K562 (cell line): ENCODE measurements around the gene LMX1B. TPM values are rescaled to one million over a fixed set of nuclear protein-coding genes. Genes with fewer than 3 reads are reported as not detected.
"Not testable (repeated sequence)": the region's sequence is repeated elsewhere in the genome, so short reads cannot be mapped to it uniquely, and the experiment has no call there.

ENCODE experiments used
- ATAC-seq: fragments of 200-7000 bp; cut with Tn5 transposase; 3 replicates; pipeline ENCODE4 v1.9.1; 2020; ENCODE audit warnings: moderate library complexity
- BruUV-seq: library from RNA; stranded (reverse); fragments of 400-500 nt; replicated peaks from 2 replicates; lab custom pipeline; 2021; lab: Mats Ljungman, UMichigan
- CTCF ChIA-PET: fragments of 300-600 bp; formaldehyde crosslinking; extraction: SDS; loops from one replicate; lab custom pipeline; 2021; ENCODE audit warnings: low intra/inter-chr PET ratio; lab: Yijun Ruan, JAX
- POLR2A ChIA-PET: fragments of 300-600, 350-650 bp; sonication (Branson Sonifier 250); formaldehyde crosslinking; extraction: SDS; loops from one replicate; lab custom pipeline; 2021; ENCODE audit warnings: antibody characterized with exemption, inconsistent platforms; lab: Yijun Ruan, JAX
- DNase-seq, 4 experiments: peaks; one replicate each; pipeline versions ENCODE4 v3.0.0 to v3.0.0-alpha.2; 2011 to 2018; ENCODE audit warnings: low spot score in 3 of 4, mixed read lengths in 3 of 4; ENCODE audit errors: extremely low read depth in 1 of 4
- FAIRE-seq: peaks from 2 replicates; lab custom pipeline; 2011; peaks lifted over from hg19 to GRCh38; lab: Jason Lieb, UNC
- H2AFZ ChIP-seq: 2 replicates; pipeline ENCODE4 v1.6.0; 2011; ENCODE audit warnings: low read depth, low read length, control low read depth, inconsistent platforms
- H3K27ac ChIP-seq: fragments of 200-600 bp; 3 replicates; pipeline ENCODE4 v1.8.0; 2011; ENCODE audit warnings: low read depth, mild to moderate bottlenecking, control low read depth, inconsistent platforms, low read length, moderate library complexity, mixed read lengths; ENCODE audit errors: extremely low read depth
- H3K27me3 ChIP-seq, 2 experiments: fragments of 300-600 bp in 1 of 2; 2 replicates in 1 of 2; 3 replicates in 1 of 2; pipeline versions ENCODE4 v1.6.0 to v1.8.0; 2011; ENCODE audit warnings: inconsistent platforms in 2 of 2, low read length in 2 of 2, mild to moderate bottlenecking in 1 of 2, mixed read lengths in 1 of 2, moderate library complexity in 1 of 2; ENCODE audit not compliant: control insufficient read depth in 2 of 2, insufficient read depth in 2 of 2
- H3K36me3 ChIP-seq: fragments of 300-600 bp; 3 replicates; pipeline ENCODE4 v1.8.0; 2011; ENCODE audit warnings: mild to moderate bottlenecking, low read length, inconsistent platforms; ENCODE audit not compliant: control insufficient read depth, insufficient read depth
- H3K4me1 ChIP-seq, 2 experiments: fragments of 200-600 bp in 1 of 2; replicated peaks in 1 of 2; 2 replicates in 1 of 2; 3 replicates in 1 of 2; pipeline versions ENCODE4 v1.5.1 to v1.8.0; 2011; ENCODE audit warnings: inconsistent platforms in 2 of 2, low read length in 2 of 2, mild to moderate bottlenecking in 1 of 2, mixed read lengths in 1 of 2, moderate library complexity in 1 of 2; ENCODE audit not compliant: control insufficient read depth in 2 of 2, insufficient read depth in 2 of 2
- H3K4me2 ChIP-seq: 2 replicates; pipeline ENCODE4 v1.6.1; 2011; ENCODE audit warnings: low read length, control low read depth, inconsistent platforms, mixed read lengths; ENCODE audit not compliant: insufficient read depth
- H3K4me3 ChIP-seq: fragments of 200-600 bp; sonication (generic), shearing (Covaris generic); 2 replicates; pipeline ENCODE4 v1.5.1; 2016; ENCODE audit warnings: control low read depth, inconsistent platforms
- H3K79me2 ChIP-seq: fragments of 200-600 bp; 3 replicates; pipeline ENCODE4 v1.8.0; 2011; ENCODE audit warnings: low read length, inconsistent platforms; ENCODE audit not compliant: control insufficient read depth, insufficient read depth
- H3K9ac ChIP-seq, 2 experiments: 2 replicates each; pipeline versions ENCODE4 v1.6.0 to v1.6.1; 2011; ENCODE audit warnings: low read depth in 2 of 2, low read length in 2 of 2, control low read depth in 1 of 2, inconsistent platforms in 1 of 2, mild to moderate bottlenecking in 1 of 2, mixed read lengths in 1 of 2; ENCODE audit not compliant: insufficient read depth in 1 of 2
- H3K9me1 ChIP-seq: one replicate; pipeline ENCODE4 v1.6.0; 2011; ENCODE audit warnings: inconsistent platforms, mild to moderate bottlenecking, low read length, moderate library complexity; ENCODE audit not compliant: control insufficient read depth, insufficient read depth
- H3K9me3 ChIP-seq: replicated peaks from 2 replicates; pipeline ENCODE4 v1.5.1; 2011; ENCODE audit warnings: low read depth, low read length, inconsistent platforms; ENCODE audit not compliant: control insufficient read depth, insufficient read depth
- H4K20me1 ChIP-seq: replicated peaks from 2 replicates; pipeline ENCODE4 v1.6.1; 2011; ENCODE audit warnings: low read length, inconsistent platforms, mixed read lengths; ENCODE audit not compliant: control insufficient read depth, insufficient read depth
- KDM5B ChIP-seq: fragments of 200-600 bp; sonication (generic); IDR thresholded peaks from 2 replicates; pipeline ENCODE4 v1.6.1; 2012; ENCODE audit warnings: low read depth, mild to moderate bottlenecking, moderate library complexity, low read length, control low read depth, inconsistent platforms; ENCODE audit not compliant: insufficient replicate concordance
- WGBS: fragments of 100-300 bp; shearing (Covaris generic); methylation state at CpG from one replicate; pipeline ENCODE4 v1.1.6; 2016; ENCODE audit warnings: low coverage, mixed read lengths; ENCODE audit not compliant: insufficient coverage; ENCODE audit errors: missing lambda C conversion rate; 5-methylcytosine and 5-hydroxymethylcytosine counted together
- in situ Hi-C: fragments of 300-500 bp; cut with MboI; formaldehyde crosslinking; loops from 4 replicates; pipeline ENCODE4 v1.15.0; 2018; ENCODE audit warnings: inconsistent platforms, mixed read lengths
- intact Hi-C: fragments of 100-400 bp; cut with micrococcal nuclease; formaldehyde crosslinking; loops from 2 replicates; pipeline ENCODE4 v1.14.2; 2022
- polyA plus RNA-seq, 8 experiments: library from polyadenylated mRNA; depleted of rRNA in 4 of 8; stranded (reverse) in 5 of 8; unstranded in 3 of 8; fragments of >200 nt; fragmentation: Nextera tagmentation in 2 of 8; fragmentation: Illumina TruSeq in 1 of 8; extraction: Ambion mirVana in 2 of 8; extraction: Trizol in 1 of 8; gene quantifications; 2 replicates each; pipeline versions ENCODE4 v1.2.1 to v1.2.3, GENCODE V29; 2011 to 2014; ENCODE audit warnings: inconsistent platforms in 1 of 8, missing spikeins in 1 of 8
- total RNA-seq, 7 experiments: library from RNA; depleted of rRNA in 6 of 7; stranded (reverse); fragments of >200 nt in 6 of 7; fragmentation: Illumina TruSeq in 2 of 7; extraction: Trizol in 2 of 7; gene quantifications; 2 replicates each; pipeline versions ENCODE4 v1.2.1 to v1.2.3, GENCODE V29; 2011 to 2021; ENCODE audit warnings: low replicate concordance in 1 of 7
- TF ChIP-seq, protein P1 (sequence below): fragments of 450-650 bp; IDR thresholded peaks from 2 replicates; pipeline ENCODE4 v1.6.1; 2016; ENCODE audit warnings: mild to moderate bottlenecking, moderate library complexity

LMX1B gene
- total and polyA plus RNA-seq, 9 of the 15 experiments (the other 6 are each of a cell fraction or from before 2014, with no cell fraction given) = not detected

DNA sequence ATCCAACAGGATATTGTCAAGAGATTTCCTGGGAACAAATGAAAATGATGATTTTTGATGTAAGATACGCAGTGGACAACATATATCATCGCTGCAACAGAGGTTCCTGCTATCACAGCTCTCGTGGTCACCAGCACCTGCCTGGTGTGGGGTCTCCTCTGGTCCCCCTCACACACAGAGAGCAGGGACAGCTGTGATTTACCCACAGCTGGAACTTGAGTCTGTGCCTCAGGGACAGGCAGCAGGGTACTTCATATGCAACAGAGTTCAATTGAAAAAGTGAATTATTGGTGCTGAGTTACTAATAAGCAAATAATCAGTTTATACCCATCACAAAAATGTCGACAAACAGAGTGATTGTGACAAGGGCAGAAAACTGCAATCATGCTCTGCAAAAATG is 93.4 kb downstream of the LMX1B start (continued):
- TF ChIP-seq, protein P1, sequence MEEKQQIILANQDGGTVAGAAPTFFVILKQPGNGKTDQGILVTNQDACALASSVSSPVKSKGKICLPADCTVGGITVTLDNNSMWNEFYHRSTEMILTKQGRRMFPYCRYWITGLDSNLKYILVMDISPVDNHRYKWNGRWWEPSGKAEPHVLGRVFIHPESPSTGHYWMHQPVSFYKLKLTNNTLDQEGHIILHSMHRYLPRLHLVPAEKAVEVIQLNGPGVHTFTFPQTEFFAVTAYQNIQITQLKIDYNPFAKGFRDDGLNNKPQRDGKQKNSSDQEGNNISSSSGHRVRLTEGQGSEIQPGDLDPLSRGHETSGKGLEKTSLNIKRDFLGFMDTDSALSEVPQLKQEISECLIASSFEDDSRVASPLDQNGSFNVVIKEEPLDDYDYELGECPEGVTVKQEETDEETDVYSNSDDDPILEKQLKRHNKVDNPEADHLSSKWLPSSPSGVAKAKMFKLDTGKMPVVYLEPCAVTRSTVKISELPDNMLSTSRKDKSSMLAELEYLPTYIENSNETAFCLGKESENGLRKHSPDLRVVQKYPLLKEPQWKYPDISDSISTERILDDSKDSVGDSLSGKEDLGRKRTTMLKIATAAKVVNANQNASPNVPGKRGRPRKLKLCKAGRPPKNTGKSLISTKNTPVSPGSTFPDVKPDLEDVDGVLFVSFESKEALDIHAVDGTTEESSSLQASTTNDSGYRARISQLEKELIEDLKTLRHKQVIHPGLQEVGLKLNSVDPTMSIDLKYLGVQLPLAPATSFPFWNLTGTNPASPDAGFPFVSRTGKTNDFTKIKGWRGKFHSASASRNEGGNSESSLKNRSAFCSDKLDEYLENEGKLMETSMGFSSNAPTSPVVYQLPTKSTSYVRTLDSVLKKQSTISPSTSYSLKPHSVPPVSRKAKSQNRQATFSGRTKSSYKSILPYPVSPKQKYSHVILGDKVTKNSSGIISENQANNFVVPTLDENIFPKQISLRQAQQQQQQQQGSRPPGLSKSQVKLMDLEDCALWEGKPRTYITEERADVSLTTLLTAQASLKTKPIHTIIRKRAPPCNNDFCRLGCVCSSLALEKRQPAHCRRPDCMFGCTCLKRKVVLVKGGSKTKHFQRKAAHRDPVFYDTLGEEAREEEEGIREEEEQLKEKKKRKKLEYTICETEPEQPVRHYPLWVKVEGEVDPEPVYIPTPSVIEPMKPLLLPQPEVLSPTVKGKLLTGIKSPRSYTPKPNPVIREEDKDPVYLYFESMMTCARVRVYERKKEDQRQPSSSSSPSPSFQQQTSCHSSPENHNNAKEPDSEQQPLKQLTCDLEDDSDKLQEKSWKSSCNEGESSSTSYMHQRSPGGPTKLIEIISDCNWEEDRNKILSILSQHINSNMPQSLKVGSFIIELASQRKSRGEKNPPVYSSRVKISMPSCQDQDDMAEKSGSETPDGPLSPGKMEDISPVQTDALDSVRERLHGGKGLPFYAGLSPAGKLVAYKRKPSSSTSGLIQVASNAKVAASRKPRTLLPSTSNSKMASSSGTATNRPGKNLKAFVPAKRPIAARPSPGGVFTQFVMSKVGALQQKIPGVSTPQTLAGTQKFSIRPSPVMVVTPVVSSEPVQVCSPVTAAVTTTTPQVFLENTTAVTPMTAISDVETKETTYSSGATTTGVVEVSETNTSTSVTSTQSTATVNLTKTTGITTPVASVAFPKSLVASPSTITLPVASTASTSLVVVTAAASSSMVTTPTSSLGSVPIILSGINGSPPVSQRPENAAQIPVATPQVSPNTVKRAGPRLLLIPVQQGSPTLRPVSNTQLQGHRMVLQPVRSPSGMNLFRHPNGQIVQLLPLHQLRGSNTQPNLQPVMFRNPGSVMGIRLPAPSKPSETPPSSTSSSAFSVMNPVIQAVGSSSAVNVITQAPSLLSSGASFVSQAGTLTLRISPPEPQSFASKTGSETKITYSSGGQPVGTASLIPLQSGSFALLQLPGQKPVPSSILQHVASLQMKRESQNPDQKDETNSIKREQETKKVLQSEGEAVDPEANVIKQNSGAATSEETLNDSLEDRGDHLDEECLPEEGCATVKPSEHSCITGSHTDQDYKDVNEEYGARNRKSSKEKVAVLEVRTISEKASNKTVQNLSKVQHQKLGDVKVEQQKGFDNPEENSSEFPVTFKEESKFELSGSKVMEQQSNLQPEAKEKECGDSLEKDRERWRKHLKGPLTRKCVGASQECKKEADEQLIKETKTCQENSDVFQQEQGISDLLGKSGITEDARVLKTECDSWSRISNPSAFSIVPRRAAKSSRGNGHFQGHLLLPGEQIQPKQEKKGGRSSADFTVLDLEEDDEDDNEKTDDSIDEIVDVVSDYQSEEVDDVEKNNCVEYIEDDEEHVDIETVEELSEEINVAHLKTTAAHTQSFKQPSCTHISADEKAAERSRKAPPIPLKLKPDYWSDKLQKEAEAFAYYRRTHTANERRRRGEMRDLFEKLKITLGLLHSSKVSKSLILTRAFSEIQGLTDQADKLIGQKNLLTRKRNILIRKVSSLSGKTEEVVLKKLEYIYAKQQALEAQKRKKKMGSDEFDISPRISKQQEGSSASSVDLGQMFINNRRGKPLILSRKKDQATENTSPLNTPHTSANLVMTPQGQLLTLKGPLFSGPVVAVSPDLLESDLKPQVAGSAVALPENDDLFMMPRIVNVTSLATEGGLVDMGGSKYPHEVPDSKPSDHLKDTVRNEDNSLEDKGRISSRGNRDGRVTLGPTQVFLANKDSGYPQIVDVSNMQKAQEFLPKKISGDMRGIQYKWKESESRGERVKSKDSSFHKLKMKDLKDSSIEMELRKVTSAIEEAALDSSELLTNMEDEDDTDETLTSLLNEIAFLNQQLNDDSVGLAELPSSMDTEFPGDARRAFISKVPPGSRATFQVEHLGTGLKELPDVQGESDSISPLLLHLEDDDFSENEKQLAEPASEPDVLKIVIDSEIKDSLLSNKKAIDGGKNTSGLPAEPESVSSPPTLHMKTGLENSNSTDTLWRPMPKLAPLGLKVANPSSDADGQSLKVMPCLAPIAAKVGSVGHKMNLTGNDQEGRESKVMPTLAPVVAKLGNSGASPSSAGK = no peak
- no peak for TF ChIP-seq KDM5B

DNA sequence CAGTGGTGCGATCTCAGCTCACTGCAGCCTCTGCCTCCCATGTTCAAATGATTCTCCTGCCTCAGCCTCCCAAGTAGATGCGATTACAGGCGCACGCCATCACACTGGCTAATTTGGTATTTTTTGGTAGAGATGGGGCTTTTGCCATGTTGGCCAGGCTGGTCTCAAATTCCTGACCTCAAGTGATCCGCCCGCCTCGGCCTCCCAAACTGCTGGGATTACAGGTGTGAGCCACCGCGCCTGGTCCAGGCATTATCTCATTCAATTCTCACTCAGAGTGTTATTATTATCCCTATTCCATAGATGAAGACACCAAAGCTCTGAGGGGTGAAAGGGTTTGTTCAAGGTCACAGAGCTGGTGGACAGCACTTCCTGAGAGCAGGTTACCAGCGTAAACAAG is 94.0 kb downstream of the LMX1B start:
- WGBS = 6% methylated on average over 10 of the region's 10 CpGs
- H2AFZ ChIP-seq, BruUV-seq, H3K79me2 ChIP-seq, FAIRE-seq, intact Hi-C loops, H3K4me3 ChIP-seq, H3K9me1 ChIP-seq, POLR2A ChIA-PET, H3K4me2 ChIP-seq, H3K27ac ChIP-seq, H3K9me3 ChIP-seq, H3K36me3 ChIP-seq, DNase-seq, H3K9ac ChIP-seq, ATAC-seq: not testable (repeated sequence)
- Histone ChIP-seq H3K4me1 (peaks cover 16 to 26% of the 10 kb centered on the region in 2 experiments; a peak in 4 of 5 replicates), H3K27me3 (peaks cover 4 to 20% of the 10 kb centered on the region in 2 experiments; a peak in 3 of 5 replicates), H4K20me1 (peaks cover 13% of the 10 kb centered on the region; the same call in 1 of the 2 replicates)
- in situ Hi-C loops = loop anchor here (5.0 kb wide), 1 partner anchor 65 kb away; no protein-coding TSS in a partner anchor
- CTCF ChIA-PET = interaction anchor here (0.8 kb wide), 1 partner anchor 78 kb away, joined by 3 read pairs; no protein-coding TSS in a partner anchor
